Mesangial cell (primary cell): Measurements from ENCODE around the gene RELN. TPM values are rescaled to one million over a fixed set of nuclear protein-coding genes. Genes with fewer than 3 reads are reported as not detected.

ENCODE experiments used
- total RNA-seq: library from RNA; depleted of rRNA; stranded (reverse); fragments of >200 nt; gene quantifications from 2 replicates; pipeline ENCODE4 v1.2.3, GENCODE V29; 2015

The RELN gene
- total RNA-seq = 3.1 and 10.1 TPM in 2 replicates

DNA sequence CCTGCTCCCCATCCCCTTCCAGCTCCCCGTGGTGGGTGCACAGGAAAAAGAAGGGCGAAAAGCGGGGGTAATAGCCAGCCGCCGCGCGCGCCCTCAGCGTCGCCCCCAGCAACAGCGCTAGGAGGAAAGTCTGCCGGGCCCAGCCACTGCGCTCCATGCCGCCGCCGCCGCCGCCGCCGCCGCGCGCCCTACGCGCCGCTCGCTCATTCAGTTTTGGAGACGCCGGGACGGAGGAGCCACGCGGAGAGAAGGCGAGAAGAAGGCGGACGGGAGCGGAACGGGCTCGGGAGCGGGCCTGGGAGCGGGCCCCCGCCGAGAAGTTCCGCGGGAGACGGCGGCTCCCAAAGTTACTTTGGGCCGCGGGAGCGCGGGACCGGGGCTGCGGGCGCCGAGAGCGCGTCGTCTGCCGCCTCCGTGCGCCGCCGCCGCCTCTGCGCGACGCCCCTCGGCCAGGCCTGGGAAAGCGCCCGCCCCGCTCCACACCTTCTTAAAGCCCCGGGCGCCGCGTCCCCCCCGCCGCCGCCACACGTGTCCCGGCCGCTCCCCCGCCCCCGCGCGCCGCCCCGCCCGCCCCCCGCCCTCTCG, at the start of gene RELN:
Gene RELN, minus strand, starts transcription at position 459 of the 585 bp plus-strand sequence. Its CDS starts 302 bp downstream, at position 157.

GRCh38 chr7:103446049-103446520, 543.4 kb downstream of the RELN start, which contains the start of gene SLC26A5:
SLC26A5 (minus strand) TSS chr7:103446207; CDS start chr7:103421514, 24,693 bp downstream.

Other genes starting within 250 kb of the RELN start
- 8.6 and 17.3 TPM in 2 replicates for gene ORC5, start 218.4 kb upstream of the RELN start, total RNA-seq